ENCODE results near the gene GRID2. TPM values are rescaled to one million over a fixed set of nuclear protein-coding genes. Genes with fewer than 3 reads are reported as not detected.

GRID2 gene
- total RNA-seq, 2 donors from 2014 or later: 27.3 to 40.4 TPM

GRCh38 chr4:93693141-93693540, 1389.4 kb downstream of the GRID2 start:
- DNase-seq: no peak

DNA sequence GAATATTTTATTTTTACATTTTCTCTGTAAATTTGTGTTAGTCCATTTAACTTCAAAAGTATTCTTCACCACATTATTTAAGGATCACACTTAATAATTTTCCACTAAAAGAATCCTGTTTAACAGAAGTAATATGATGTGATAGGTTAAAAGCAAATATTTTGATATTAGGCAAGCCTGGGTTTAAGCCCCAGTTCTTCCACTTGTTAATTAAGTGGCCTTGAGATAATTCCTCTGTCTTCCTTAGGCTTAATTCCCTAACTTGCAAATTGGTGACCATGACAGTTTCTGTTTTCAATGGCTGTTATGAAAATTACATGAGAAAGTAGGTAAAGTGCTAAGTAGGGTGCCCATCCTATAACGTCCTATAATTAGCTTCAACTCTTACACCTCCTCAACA, 1394.9 kb downstream of the GRID2 start:
- no peak for TF ChIP-seq CTCF (conservative IDR thresholded peaks at IDR 0.05)
- no peak overlapping the region for H3K27ac ChIP-seq (ENCODE audit: low read depth, low read length)
- no CpG with 5 or more reads among the region's 1 CpG for WGBS, 2 experiments (ENCODE audit: insufficient coverage in 1 of 2, insufficient read length in 1 of 2)
- Mint-ChIP-seq H3K36me3 (ENCODE audit: low read depth) (no peaks in the 10 kb centered on the region), H3K27me3 (ENCODE audit: insufficient read depth) (no peaks in the 10 kb centered on the region), H3K9me3 (no peaks in the 10 kb centered on the region), H3K4me1 (peaks cover 14% of the 10 kb centered on the region), H3K27ac (no peak overlapping the region), H3K4me3 (no peak overlapping the region)
- H3K4me3 ChIP-seq (ENCODE audit: low read length): no peak overlapping the region
- H3K9ac ChIP-seq (ENCODE audit: extremely low read depth, low read length, poor library complexity, severe bottlenecking): no peak overlapping the region
- no peak for DNase-seq
- H3K9me3 ChIP-seq (ENCODE audit: control insufficient read depth, low read length): no peaks in the 10 kb centered on the region
- H3K4me1 ChIP-seq (ENCODE audit: control insufficient read depth, insufficient read depth, low read length): no peaks in the 10 kb centered on the region
- no peaks in the 10 kb centered on the region for H3K27me3 ChIP-seq (ENCODE audit: control insufficient read depth, insufficient read depth, low read length, poor library complexity, severe bottlenecking)
- H3K36me3 ChIP-seq (ENCODE audit: control insufficient read depth, insufficient read depth, low read length): no peaks in the 10 kb centered on the region

More at GRCh38 chr4:93693141-93693540, 1389.4 kb downstream of the GRID2 start:
- TF ChIP-seq CTCF (conservative IDR thresholded peaks at IDR 0.05): no peak
- Histone ChIP-seq H3K4me1 (ENCODE audit: control insufficient read depth, insufficient read depth, low read length) (no peaks in the 10 kb centered on the region), H3K9me3 (ENCODE audit: control insufficient read depth, low read length) (no peaks in the 10 kb centered on the region), H3K27ac (ENCODE audit: low read depth, low read length) (no peak overlapping the region), H3K36me3 (ENCODE audit: control insufficient read depth, insufficient read depth, low read length) (no peaks in the 10 kb centered on the region), H3K27me3 (ENCODE audit: control insufficient read depth, insufficient read depth, low read length, poor library complexity, severe bottlenecking) (no peaks in the 10 kb centered on the region), H3K4me3 (ENCODE audit: low read length) (no peak overlapping the region), H3K9ac (ENCODE audit: extremely low read depth, low read length, poor library complexity, severe bottlenecking) (no peak overlapping the region)
- Mint-ChIP-seq H3K36me3 (ENCODE audit: low read depth) (no peaks in the 10 kb centered on the region), H3K27me3 (ENCODE audit: insufficient read depth) (no peaks in the 10 kb centered on the region), H3K27ac (no peak overlapping the region), H3K4me1 (no peaks in the 10 kb centered on the region), H3K4me3 (no peak overlapping the region), H3K9me3 (no peaks in the 10 kb centered on the region)
- 83% methylated on average over 3 of the region's 3 CpGs; no CpG with 5 or more reads in 1 of the 2 experiments for WGBS, 2 experiments (ENCODE audit: insufficient coverage in 1 of 2, insufficient read length in 1 of 2)

DNA sequence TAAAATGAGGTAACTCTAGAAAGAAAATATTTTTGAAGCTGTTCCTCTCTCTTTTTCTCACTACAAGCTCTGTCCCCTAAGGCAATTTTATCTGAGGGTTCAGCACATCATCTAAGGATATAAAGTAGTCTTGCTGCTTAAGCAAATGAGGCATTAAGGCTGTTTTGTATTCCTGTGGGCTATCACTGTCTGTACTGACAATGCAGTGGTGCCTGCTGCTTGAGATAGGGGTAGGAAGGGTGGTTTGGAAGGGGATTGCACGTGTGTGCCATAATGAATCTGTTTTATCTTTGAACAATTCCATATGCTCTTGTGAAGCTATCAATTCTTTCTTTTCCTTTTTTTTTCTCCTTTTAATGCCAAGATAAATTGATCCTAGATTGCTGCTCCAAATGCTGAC, 1396.8 kb downstream of the GRID2 start:
- Histone ChIP-seq H3K9ac (ENCODE audit: extremely low read depth, low read length, poor library complexity, severe bottlenecking) (no peak overlapping the region), H3K36me3 (ENCODE audit: control insufficient read depth, insufficient read depth, low read length) (no peaks in the 10 kb centered on the region), H3K9me3 (ENCODE audit: control insufficient read depth, low read length) (no peaks in the 10 kb centered on the region), H3K4me3 (ENCODE audit: low read length) (no peak overlapping the region), H3K27me3 (ENCODE audit: control insufficient read depth, insufficient read depth, low read length, poor library complexity, severe bottlenecking) (no peaks in the 10 kb centered on the region), H3K4me1 (ENCODE audit: control insufficient read depth, insufficient read depth, low read length) (no peaks in the 10 kb centered on the region), H3K27ac (ENCODE audit: low read depth, low read length) (no peak overlapping the region)
- Mint-ChIP-seq H3K4me1 (peaks cover 14% of the 10 kb centered on the region), H3K27me3 (ENCODE audit: insufficient read depth) (no peaks in the 10 kb centered on the region), H3K4me3 (no peak overlapping the region), H3K27ac (no peak overlapping the region), H3K36me3 (ENCODE audit: low read depth) (no peaks in the 10 kb centered on the region), H3K9me3 (no peaks in the 10 kb centered on the region)
- no peak for DNase-seq
- WGBS, 2 experiments (ENCODE audit: insufficient coverage in 1 of 2, insufficient read length in 1 of 2): 47% methylated on average over 1 of the region's 1 CpG; no CpG with 5 or more reads in 1 of the 2 experiments
- no peak for TF ChIP-seq CTCF (conservative IDR thresholded peaks at IDR 0.05)
